Neural crest cell (in vitro differentiated cells): ENCODE measurements around the gene MMP13. TPM values are rescaled to one million over a fixed set of nuclear protein-coding genes. Genes with fewer than 3 reads are reported as not detected.

Experiments used
- DNase-seq: peaks from one replicate; pipeline ENCODE4 v3.0.0; 2021; ENCODE audit warnings: low read depth, mixed read lengths, low spot score
- H3K27ac Mint-ChIP-seq: one replicate; pipeline ENCODE4 v1.8.0; 2021; ENCODE audit warnings: mild to moderate bottlenecking, mixed read lengths; ENCODE audit not compliant: unreplicated experiment
- H3K27me3 Mint-ChIP-seq: 2 replicates; pipeline ENCODE4 v1.8.0; 2021; ENCODE audit warnings: low read depth, mild to moderate bottlenecking, mixed read lengths
- H3K36me3 Mint-ChIP-seq: 2 replicates; pipeline ENCODE4 v1.8.0; 2021; ENCODE audit warnings: low read depth, mild to moderate bottlenecking, mixed read lengths
- H3K4me1 Mint-ChIP-seq: 2 replicates; pipeline ENCODE4 v1.8.0; 2021; ENCODE audit warnings: mixed read lengths
- H3K4me3 Mint-ChIP-seq: one replicate; pipeline ENCODE4 v1.8.0; 2021; ENCODE audit warnings: mild to moderate bottlenecking, mixed read lengths
- H3K9me3 Mint-ChIP-seq: 2 replicates; pipeline ENCODE4 v1.8.0; 2021; ENCODE audit warnings: mixed read lengths
- CTCF ChIP-seq: fragments of 200-600 bp; sonication (generic); conservative IDR thresholded peaks from 2 replicates; pipeline ENCODE4 v1.5.0; 2021; ENCODE audit warnings: antibody characterized with exemption, mild to moderate bottlenecking
- total RNA-seq: library from RNA; stranded (reverse); gene quantifications from 2 replicates; pipeline ENCODE4 v1.2.1, GENCODE V29; 2021

Gene MMP13
- total RNA-seq, 1 donor from 2014 or later: not detected

DNA sequence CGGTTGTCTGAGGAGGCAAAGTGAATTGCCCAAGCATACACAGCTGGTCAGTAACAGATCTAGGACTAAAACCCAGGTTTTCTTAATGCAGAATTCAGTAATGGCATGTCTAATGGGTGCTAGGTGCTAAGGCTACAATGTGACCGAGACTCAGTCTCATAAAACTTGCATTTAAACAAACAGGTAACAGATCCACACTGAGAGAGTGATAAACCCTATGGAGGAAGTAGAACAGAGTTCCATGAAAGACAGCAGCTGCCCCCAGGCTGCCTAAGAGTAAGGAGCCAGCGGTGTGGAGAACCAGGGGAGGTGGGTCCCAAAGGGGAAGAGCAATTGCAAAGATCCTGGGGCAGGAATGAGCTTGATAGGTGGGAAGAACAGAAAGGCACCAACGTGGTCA, 27.3 kb downstream of the MMP13 start:
- Mint-ChIP-seq H3K27ac (no peak overlapping the region), H3K36me3 (no peaks in the 10 kb centered on the region), H3K9me3 (no peaks in the 10 kb centered on the region), H3K4me3 (no peak overlapping the region), H3K27me3 (peaks cover 4% of the 10 kb centered on the region), H3K4me1 (no peaks in the 10 kb centered on the region)
- DNase-seq: no peak
- no peak for TF ChIP-seq CTCF

- no peak for TF ChIP-seq CTCF
- Mint-ChIP-seq H3K27me3 (peaks cover 4% of the 10 kb centered on the region), H3K36me3 (no peaks in the 10 kb centered on the region), H3K4me1 (no peaks in the 10 kb centered on the region), H3K27ac (no peak overlapping the region), H3K4me3 (no peak overlapping the region), H3K9me3 (no peaks in the 10 kb centered on the region)
- DNase-seq: no peak
Observed at GRCh38 chr11:102927624-102927990, 27.9 kb downstream of the MMP13 start.

DNA sequence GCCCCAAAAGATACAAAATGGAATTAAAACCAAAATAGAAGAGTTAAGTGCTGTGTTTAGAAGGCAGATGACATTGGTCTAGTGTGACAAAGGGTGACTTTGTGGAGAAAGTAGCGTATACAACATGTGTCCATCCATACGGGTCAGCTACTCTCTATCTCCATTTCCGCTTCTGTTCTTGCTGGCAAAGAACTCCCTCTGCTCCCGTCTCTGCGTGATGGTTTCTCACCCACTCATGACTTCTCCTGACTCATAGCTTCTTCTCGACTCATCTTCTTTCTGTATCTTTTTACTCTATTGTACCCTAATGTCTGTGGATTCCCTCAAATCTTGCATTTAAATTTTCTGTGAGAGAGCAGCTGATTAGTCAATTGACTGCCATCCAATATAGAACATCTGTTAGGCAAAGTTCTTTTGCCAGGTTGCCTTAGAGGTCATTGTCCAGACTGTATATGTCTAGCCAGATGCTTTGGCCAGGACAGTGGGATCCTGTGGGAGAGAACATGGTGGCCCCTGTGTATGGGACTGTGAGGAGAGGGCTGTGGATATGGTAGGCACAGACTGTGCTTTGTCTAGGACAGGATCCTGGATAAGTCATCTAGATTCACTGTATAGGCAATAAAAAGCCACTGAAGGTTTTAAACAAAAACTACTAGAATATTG, 28.4 kb downstream of the MMP13 start:
- no peak for TF ChIP-seq CTCF
- Mint-ChIP-seq H3K4me1 (no peaks in the 10 kb centered on the region), H3K9me3 (no peaks in the 10 kb centered on the region), H3K27me3 (peaks cover 4% of the 10 kb centered on the region), H3K27ac (no peak overlapping the region), H3K36me3 (no peaks in the 10 kb centered on the region), H3K4me3 (no peak overlapping the region)
- no peak for DNase-seq

DNA sequence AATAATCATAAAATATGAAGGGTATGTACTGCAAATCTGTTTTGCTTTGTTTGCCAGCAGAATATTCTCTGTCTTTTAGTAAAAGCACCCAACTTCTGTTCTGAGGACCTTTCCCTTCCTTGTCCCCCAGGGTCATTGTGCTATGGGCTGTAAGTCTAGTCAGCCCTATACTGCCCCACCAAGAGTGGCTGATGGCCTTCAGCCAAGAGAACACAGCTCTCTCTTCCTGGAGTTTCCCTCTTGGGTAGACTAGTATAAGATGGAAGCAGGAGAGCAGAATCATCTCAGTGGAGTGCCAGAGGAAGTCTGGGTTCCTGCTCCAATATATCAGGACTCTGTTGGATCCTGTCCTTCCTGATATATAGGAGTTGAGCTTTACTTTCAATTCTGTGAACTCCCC, 29.0 kb downstream of the MMP13 start:
- H3K36me3 Mint-ChIP-seq: no peaks in the 10 kb centered on the region
- no peak overlapping the region for H3K27ac Mint-ChIP-seq
- no peak for TF ChIP-seq CTCF
- H3K4me3 Mint-ChIP-seq: no peak overlapping the region
- H3K9me3 Mint-ChIP-seq: no peaks in the 10 kb centered on the region
- DNase-seq: no peak
- H3K4me1 Mint-ChIP-seq: no peaks in the 10 kb centered on the region
- peaks cover 4% of the 10 kb centered on the region for H3K27me3 Mint-ChIP-seq

- no peak for DNase-seq
- H3K4me1 Mint-ChIP-seq: no peaks in the 10 kb centered on the region
- peaks cover 3% of the 10 kb centered on the region for H3K27me3 Mint-ChIP-seq
- H3K27ac Mint-ChIP-seq: no peak overlapping the region
- no peaks in the 10 kb centered on the region for H3K36me3 Mint-ChIP-seq
- H3K9me3 Mint-ChIP-seq: no peaks in the 10 kb centered on the region
- H3K4me3 Mint-ChIP-seq: no peak overlapping the region
- no peak for TF ChIP-seq CTCF
Observed at GRCh38 chr11:102925988-102926387, 29.5 kb downstream of the MMP13 start.
